Mucosa of stomach (tissue), 1 donor: ENCODE measurements around the gene SPOPL.

Experiments used
- H3K27me3 ChIP-seq: one replicate; pipeline ENCODE4 v1.7.0; 2013; ENCODE audit warnings: mild to moderate bottlenecking, low read length; ENCODE audit not compliant: control insufficient read depth, insufficient read depth
- H3K36me3 ChIP-seq: one replicate; pipeline ENCODE4 v1.7.0; 2013; ENCODE audit warnings: low read length; ENCODE audit not compliant: control insufficient read depth, insufficient read depth
- H3K4me1 ChIP-seq: one replicate; pipeline ENCODE4 v1.7.0; 2013; ENCODE audit warnings: mild to moderate bottlenecking, low read length; ENCODE audit not compliant: control insufficient read depth, insufficient read depth
- H3K4me3 ChIP-seq: one replicate; pipeline ENCODE4 v1.7.0; 2013; ENCODE audit warnings: low read length
- H3K9ac ChIP-seq: one replicate; pipeline ENCODE4 v1.7.0; 2013; ENCODE audit warnings: mild to moderate bottlenecking, low read length, moderate library complexity
- H3K9me3 ChIP-seq: one replicate; pipeline ENCODE4 v1.7.0; 2013; ENCODE audit warnings: mild to moderate bottlenecking, low read length, moderate library complexity; ENCODE audit not compliant: control insufficient read depth
- donor health status: Pancreatic carcinoma.

Gene SPOPL

GRCh38 chr2:138620431-138620830 lies 118.9 kb downstream of the SPOPL start:
- no peaks in the 10 kb centered on the region for H3K9me3 ChIP-seq
- no peaks in the 10 kb centered on the region for H3K4me1 ChIP-seq
- no peaks in the 10 kb centered on the region for H3K36me3 ChIP-seq
- no peaks in the 10 kb centered on the region for H3K27me3 ChIP-seq
- no peak overlapping the region for H3K9ac ChIP-seq
- no peak overlapping the region for H3K4me3 ChIP-seq

GRCh38 chr2:138621139-138621538 lies 119.6 kb downstream of the SPOPL start:
- H3K4me1 ChIP-seq: no peaks in the 10 kb centered on the region
- no peak overlapping the region for H3K9ac ChIP-seq
- H3K9me3 ChIP-seq: no peaks in the 10 kb centered on the region
- no peaks in the 10 kb centered on the region for H3K27me3 ChIP-seq
- H3K36me3 ChIP-seq: no peaks in the 10 kb centered on the region
- H3K4me3 ChIP-seq: no peak overlapping the region

GRCh38 chr2:138622613-138623012 lies 121.0 kb downstream of the SPOPL start:
- Histone ChIP-seq H3K9ac (no peak overlapping the region), H3K4me3 (no peak overlapping the region), H3K4me1 (no peaks in the 10 kb centered on the region), H3K9me3 (no peaks in the 10 kb centered on the region), H3K36me3 (no peaks in the 10 kb centered on the region), H3K27me3 (no peaks in the 10 kb centered on the region)
